Osteocyte (in vitro differentiated cells): ENCODE measurements around the gene ANKS1B. TPM values are rescaled to one million over a fixed set of nuclear protein-coding genes. Genes with fewer than 3 reads are reported as not detected.

Experiments
- DNase-seq: peaks from one replicate; pipeline ENCODE4 v3.0.0; 2021; ENCODE audit warnings: mixed read lengths; ENCODE audit not compliant: unreplicated experiment; ENCODE audit errors: extremely low spot score
- H3K27ac Mint-ChIP-seq: one replicate; pipeline ENCODE4 v1.8.0; 2021; ENCODE audit warnings: mild to moderate bottlenecking, mixed read lengths; ENCODE audit not compliant: unreplicated experiment
- H3K27me3 Mint-ChIP-seq: one replicate; pipeline ENCODE4 v1.8.0; 2021; ENCODE audit warnings: mixed read lengths; ENCODE audit not compliant: unreplicated experiment
- H3K36me3 Mint-ChIP-seq: one replicate; pipeline ENCODE4 v1.8.0; 2021; ENCODE audit warnings: mixed read lengths; ENCODE audit not compliant: unreplicated experiment
- H3K4me1 Mint-ChIP-seq: one replicate; pipeline ENCODE4 v1.8.0; 2021; ENCODE audit warnings: mixed read lengths; ENCODE audit not compliant: unreplicated experiment
- H3K4me3 Mint-ChIP-seq: one replicate; pipeline ENCODE4 v1.8.0; 2021; ENCODE audit warnings: mild to moderate bottlenecking, moderate library complexity, mixed read lengths; ENCODE audit not compliant: unreplicated experiment
- H3K9me3 Mint-ChIP-seq: one replicate; pipeline ENCODE4 v1.8.0; 2021; ENCODE audit warnings: mixed read lengths; ENCODE audit not compliant: unreplicated experiment
- total RNA-seq: library from RNA; stranded (reverse); gene quantifications from 2 replicates; pipeline ENCODE4 v1.2.1, GENCODE V29; 2021
- TF ChIP-seq, protein P1 (sequence below): fragments of 200-600 bp; sonication (generic); IDR thresholded peaks from 2 replicates; pipeline ENCODE4 v1.5.0; 2021; ENCODE audit warnings: antibody characterized with exemption, mild to moderate bottlenecking, moderate library complexity

The ANKS1B gene
- total RNA-seq, 1 donor from 2014 or later: 0.70 TPM

DNA sequence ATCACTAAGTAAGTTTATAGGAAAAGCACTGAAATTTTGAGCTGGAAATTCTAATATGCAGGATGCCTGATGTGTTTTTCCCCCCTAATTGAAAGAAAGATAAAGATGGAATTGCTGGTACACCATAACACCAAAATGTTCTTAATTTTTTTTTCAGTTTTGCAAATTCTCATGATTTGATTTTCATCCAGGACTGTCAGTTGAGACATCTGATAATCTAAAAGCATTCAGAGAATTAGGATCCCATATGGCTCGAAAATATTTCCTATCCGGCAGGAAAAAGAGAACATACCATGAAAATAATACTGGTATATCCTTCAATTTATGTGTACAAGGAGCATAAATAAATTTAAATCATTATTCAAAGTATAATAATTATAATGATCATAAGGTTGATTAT, 887.6 kb downstream of the ANKS1B start:
- DNase-seq: no peak
- Mint-ChIP-seq H3K9me3 (no peaks in the 10 kb centered on the region), H3K4me3 (no peak overlapping the region), H3K36me3 (no peaks in the 10 kb centered on the region), H3K27me3 (no peaks in the 10 kb centered on the region), H3K27ac (no peak overlapping the region), H3K4me1 (no peaks in the 10 kb centered on the region)
- TF ChIP-seq, protein P1, sequence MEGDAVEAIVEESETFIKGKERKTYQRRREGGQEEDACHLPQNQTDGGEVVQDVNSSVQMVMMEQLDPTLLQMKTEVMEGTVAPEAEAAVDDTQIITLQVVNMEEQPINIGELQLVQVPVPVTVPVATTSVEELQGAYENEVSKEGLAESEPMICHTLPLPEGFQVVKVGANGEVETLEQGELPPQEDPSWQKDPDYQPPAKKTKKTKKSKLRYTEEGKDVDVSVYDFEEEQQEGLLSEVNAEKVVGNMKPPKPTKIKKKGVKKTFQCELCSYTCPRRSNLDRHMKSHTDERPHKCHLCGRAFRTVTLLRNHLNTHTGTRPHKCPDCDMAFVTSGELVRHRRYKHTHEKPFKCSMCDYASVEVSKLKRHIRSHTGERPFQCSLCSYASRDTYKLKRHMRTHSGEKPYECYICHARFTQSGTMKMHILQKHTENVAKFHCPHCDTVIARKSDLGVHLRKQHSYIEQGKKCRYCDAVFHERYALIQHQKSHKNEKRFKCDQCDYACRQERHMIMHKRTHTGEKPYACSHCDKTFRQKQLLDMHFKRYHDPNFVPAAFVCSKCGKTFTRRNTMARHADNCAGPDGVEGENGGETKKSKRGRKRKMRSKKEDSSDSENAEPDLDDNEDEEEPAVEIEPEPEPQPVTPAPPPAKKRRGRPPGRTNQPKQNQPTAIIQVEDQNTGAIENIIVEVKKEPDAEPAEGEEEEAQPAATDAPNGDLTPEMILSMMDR: no peak

DNA sequence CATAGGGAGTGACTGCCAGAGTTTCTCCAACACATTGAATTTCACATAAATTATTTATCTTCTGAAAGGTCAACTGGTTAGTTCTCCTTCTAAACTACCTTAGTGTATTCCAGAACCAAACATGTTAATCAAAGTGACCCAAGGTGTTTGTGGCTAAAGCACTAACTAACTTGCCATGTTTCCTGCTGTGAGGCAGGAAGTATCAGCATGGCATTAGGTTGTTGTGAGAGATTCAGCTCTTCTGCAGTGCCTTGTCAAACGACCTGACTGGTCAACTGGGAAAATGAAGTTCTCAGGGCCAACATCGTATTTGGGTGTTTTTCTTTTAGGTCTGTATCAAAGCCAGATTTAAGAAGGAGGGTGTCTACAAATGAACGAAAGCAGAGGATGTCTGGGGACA, 891.6 kb downstream of the ANKS1B start:
- DNase-seq: no peak
- H3K4me3 Mint-ChIP-seq: no peak overlapping the region
- H3K4me1 Mint-ChIP-seq: no peaks in the 10 kb centered on the region
- H3K9me3 Mint-ChIP-seq: no peaks in the 10 kb centered on the region
- no peaks in the 10 kb centered on the region for H3K27me3 Mint-ChIP-seq
- TF ChIP-seq, protein P1: no peak
- no peaks in the 10 kb centered on the region for H3K36me3 Mint-ChIP-seq
- no peak overlapping the region for H3K27ac Mint-ChIP-seq

DNA sequence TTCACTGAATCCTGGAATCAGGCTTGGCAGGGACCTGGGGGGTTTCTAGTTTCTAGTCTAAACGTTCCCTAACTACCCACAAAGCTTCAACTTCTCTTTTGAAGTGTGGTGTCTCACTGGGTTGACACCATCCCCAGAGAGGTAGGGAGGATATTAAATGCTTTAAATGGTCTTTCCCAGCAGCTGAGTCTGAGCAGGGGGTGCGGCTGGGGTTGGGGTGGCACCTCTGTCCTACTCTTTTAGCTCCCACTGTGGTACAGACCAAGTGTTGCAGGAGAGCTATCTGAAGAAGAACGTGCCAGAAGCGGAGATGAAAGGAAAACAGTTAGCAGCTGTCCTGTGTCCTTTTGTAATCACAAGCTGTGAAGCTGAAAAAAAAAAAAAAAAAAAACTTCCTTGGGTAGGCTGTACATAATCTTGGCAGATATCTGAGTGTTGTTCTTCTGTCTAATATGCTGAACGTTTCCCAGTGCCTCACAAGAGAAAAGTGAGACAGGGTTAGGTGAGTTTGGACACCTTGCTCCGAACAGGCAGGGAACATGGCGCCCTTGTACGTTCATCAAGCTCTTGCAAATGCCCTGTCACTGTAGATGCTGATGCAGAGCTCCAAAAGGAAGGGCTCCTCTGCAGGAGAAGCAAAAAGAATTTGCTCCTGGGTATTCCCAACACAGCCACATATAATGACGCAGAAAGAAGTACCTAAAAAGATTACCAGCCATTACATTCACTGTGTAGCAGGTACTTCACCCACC, 892.5 kb downstream of the ANKS1B start:
- DNase-seq: no peak
- Mint-ChIP-seq H3K4me3 (no peak overlapping the region), H3K9me3 (no peaks in the 10 kb centered on the region), H3K27ac (no peak overlapping the region), H3K36me3 (no peaks in the 10 kb centered on the region), H3K27me3 (peaks cover 2% of the 10 kb centered on the region), H3K4me1 (no peaks in the 10 kb centered on the region)
- TF ChIP-seq, protein P1: no peak

DNA sequence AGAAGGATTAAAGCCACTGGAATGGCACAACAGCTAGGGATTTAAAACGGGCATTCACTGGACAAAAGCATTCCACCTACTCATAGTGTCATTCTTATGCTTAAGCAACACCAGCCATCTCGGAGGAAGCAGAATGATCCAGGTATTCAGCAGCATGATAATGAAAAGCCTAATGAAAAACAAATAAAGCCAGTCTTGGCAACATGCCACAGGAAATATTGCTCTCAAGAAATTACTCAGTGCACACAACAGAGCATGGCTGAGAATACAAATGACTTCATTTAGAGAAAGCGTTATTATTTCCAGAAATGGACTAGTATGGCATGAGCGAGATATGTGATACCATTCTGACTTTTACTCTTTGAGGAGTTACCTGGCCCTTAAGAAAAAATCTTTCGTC, 897.5 kb downstream of the ANKS1B start:
- H3K9me3 Mint-ChIP-seq: no peaks in the 10 kb centered on the region
- no peaks in the 10 kb centered on the region for H3K36me3 Mint-ChIP-seq
- no peak overlapping the region for H3K27ac Mint-ChIP-seq
- DNase-seq: no peak
- TF ChIP-seq, protein P1: no peak
- peaks cover 2% of the 10 kb centered on the region for H3K27me3 Mint-ChIP-seq
- H3K4me1 Mint-ChIP-seq: no peaks in the 10 kb centered on the region
- H3K4me3 Mint-ChIP-seq: no peak overlapping the region

DNA sequence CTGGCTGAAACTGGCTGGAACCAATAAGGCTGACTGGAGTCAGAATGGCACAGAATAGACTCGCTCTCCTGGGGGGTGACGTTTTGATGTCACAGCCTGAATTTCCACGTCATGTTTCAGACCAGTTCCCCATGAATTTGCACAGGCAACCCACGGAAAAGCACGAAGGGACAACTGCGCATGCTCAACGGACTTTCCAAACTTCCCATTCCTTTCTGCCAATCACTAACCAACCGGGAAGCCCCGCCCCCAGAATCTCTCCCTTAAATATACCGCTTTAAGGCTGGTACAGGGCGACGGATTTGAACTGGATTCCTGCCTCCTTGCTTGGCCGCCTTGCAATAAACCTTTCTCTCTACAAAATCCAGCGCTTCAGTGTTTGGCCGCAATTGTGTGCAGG, 904.9 kb downstream of the ANKS1B start:
- H3K36me3 Mint-ChIP-seq: no peaks in the 10 kb centered on the region
- H3K27ac Mint-ChIP-seq: no peak overlapping the region
- H3K4me3 Mint-ChIP-seq: no peak overlapping the region
- H3K4me1 Mint-ChIP-seq: no peaks in the 10 kb centered on the region
- TF ChIP-seq, protein P1: no peak
- no peaks in the 10 kb centered on the region for H3K27me3 Mint-ChIP-seq
- no peak for DNase-seq
- H3K9me3 Mint-ChIP-seq: no peaks in the 10 kb centered on the region
